NCI-H128 (cell line): ENCODE results near the gene IFT43.

Source experiments
- DNase-seq: peaks from one replicate; lab custom pipeline; 2025; ENCODE audit not compliant: unreplicated experiment; lab: John Stamatoyannopoulos, UW

IFT43 gene

GRCh38 chr14:76067536-76067935, 82.0 kb downstream of the IFT43 start:
- DNase-seq = no peak

- no peak for DNase-seq
Observed at GRCh38 chr14:76073717-76074116, 88.2 kb downstream of the IFT43 start.

GRCh38 chr14:76077340-76077739, 91.8 kb downstream of the IFT43 start:
- no peak for DNase-seq

- DNase-seq = no peak
Observed at GRCh38 chr14:76078501-76078900, 92.9 kb downstream of the IFT43 start.

GRCh38 chr14:76080025-76080424, 94.5 kb downstream of the IFT43 start:
- DNase-seq = no peak

GRCh38 chr14:76080471-76080870, 94.9 kb downstream of the IFT43 start:
- DNase-seq = no peak

- no peak for DNase-seq
Observed at GRCh38 chr14:76081642-76082041, 96.1 kb downstream of the IFT43 start.

GRCh38 chr14:76083796-76084765, 98.5 kb downstream of the IFT43 start:
- no peak for DNase-seq

- no peak for DNase-seq
Observed at GRCh38 chr14:76085358-76085757, 99.8 kb downstream of the IFT43 start.

GRCh38 chr14:76086636-76087035, 101.1 kb downstream of the IFT43 start:
- no peak for DNase-seq

GRCh38 chr14:76088326-76088725, 102.8 kb downstream of the IFT43 start:
- DNase-seq = no peak

- no peak for DNase-seq
Observed at GRCh38 chr14:76088771-76089571, 103.4 kb downstream of the IFT43 start.

- no peak for DNase-seq
Observed at GRCh38 chr14:76089575-76089974, 104.0 kb downstream of the IFT43 start.

GRCh38 chr14:76090616-76091391, 105.2 kb downstream of the IFT43 start:
- DNase-seq = no peak

GRCh38 chr14:76093077-76093476, 107.5 kb downstream of the IFT43 start:
- no peak for DNase-seq

GRCh38 chr14:76096257-76096656, 110.7 kb downstream of the IFT43 start:
- DNase-seq = no peak

- no peak for DNase-seq
Observed at GRCh38 chr14:76097547-76097946, 112.0 kb downstream of the IFT43 start.

- no peak for DNase-seq
Observed at GRCh38 chr14:76098047-76098446, 112.5 kb downstream of the IFT43 start.

- DNase-seq = no peak
Observed at GRCh38 chr14:76098916-76099675, 113.5 kb downstream of the IFT43 start.

GRCh38 chr14:76100236-76100635, 114.7 kb downstream of the IFT43 start:
- no peak for DNase-seq
